ENCODE data around the gene ZNF142.
A peak's percentile ranks its signal among the peaks of the same experiment; 100 is the strongest.

The ZNF142 gene

GRCh38 chr2:218648088-218648786 is 11.2 kb downstream of the ZNF142 start:
- DNase-seq = peak in 30 of 56 donors; percentile 0 to 64 (median 20)

DNA sequence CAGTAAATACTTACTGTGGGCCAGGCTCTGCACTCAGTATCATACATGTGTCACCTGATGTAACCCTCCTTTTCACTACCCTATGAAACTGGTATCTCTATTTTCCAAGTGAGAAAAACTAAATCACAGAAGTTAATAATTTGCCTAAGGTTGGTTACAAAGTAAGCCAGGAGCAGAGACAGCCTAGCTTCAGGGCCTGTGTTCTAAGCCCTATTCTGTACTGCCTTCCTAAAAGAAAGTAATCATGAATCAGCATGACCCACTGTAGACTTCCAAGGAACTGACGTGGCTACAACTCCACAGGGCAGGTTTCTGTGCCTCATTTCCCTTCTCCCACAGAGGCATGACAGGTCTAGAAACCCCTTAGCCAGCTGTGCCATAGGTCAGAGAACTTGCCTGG is 14.3 kb downstream of the ZNF142 start:
- no peak for DNase-seq

- DNase-seq = no peak
These were observed 14.7 kb downstream of the ZNF142 start for GRCh38 chr2:218644721-218645120.

- DNase-seq = no peak
These were observed 15.6 kb downstream of the ZNF142 start for GRCh38 chr2:218643751-218644310.

GRCh38 chr2:218642786-218643185 is 16.6 kb downstream of the ZNF142 start:
- DNase-seq = no peak

GRCh38 chr2:218642121-218642656 is 17.2 kb downstream of the ZNF142 start:
- no peak for DNase-seq

GRCh38 chr2:218638372-218638771 is 21.1 kb downstream of the ZNF142 start:
- no peak for DNase-seq

DNA sequence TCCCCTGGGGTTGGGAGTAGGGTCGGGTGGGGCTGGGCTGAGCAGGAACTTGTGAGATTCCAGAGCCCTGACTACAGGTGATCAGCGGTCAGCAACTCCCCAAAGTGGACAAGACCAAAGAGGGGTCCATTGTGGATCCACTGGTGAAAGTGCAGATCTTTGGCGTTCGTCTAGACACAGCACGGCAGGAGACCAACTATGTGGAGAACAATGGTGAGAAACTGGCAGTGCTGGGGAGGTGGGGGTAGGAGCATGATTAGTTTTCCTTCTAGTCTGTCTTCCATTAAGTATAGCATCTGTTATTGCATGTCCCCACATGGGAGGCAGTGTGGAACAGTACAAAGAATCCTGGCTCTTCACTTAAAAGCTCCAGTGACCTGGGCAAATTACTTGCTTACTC is 23.7 kb downstream of the ZNF142 start:
- DNase-seq = no peak

DNA sequence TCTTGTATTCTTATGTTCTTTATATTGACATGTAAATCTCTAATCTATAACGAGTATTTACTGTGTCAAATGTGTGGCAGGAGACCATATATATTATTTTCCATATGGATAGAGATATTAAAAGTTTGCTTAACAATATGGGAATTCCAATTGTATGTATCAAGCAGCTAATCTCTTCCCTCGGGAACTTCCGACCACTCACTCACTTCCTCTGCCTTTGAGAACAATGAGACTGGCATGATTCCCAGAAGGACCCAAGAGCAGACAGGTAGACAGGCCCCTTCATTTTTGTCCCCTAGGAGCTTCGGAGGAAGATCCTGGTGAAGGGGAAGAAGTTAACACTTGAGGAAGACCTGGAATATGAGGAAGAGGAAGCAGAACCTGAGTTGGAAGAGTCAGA is 27.6 kb downstream of the ZNF142 start:
- no peak for DNase-seq

DNA sequence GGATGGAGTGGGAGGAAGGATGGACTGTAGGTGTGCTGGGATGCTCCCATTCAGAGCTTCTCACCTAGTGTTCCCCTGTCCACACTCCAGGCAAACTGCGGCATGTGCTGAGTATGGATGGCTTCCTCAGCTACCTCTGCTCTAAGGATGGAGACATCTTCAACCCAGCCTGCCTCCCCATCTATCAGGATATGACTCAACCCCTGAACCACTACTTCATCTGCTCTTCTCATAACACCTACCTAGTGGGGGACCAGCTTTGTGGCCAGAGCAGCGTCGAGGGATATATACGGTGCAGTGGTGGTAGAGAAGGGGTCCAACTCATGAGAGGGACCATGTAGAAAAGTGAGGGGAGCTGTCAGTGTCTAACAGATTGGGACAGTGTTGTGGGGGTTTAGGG is 31.5 kb downstream of the ZNF142 start:
- DNase-seq = no peak

DNA sequence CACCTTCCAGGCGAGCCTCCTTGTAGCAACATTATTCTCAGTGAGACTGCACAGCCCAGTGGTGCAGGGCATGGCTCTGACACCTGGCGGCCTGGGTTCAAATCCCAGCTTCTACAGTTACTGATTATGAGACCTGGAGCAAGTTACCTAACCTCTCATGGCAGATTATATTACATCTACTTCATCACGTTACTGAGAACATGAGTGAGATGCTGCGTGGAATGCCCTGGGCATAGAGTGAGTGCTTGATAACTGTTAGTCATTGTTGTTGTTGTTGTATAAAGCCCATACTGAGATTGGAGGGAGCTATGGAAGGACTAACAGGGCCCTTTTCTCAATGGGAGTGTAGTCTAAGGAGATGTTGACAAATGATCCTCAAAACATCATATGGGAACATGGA is 33.1 kb downstream of the ZNF142 start:
- DNase-seq = no peak

- DNase-seq = no peak
These were observed 36.1 kb downstream of the ZNF142 start for GRCh38 chr2:218623366-218623705.

GRCh38 chr2:218622606-218623365 is 36.6 kb downstream of the ZNF142 start:
- DNase-seq = no peak

- DNase-seq = no peak
These were observed 38.4 kb downstream of the ZNF142 start for GRCh38 chr2:218621007-218621406.

- no peak for DNase-seq
These were observed 41.1 kb downstream of the ZNF142 start for GRCh38 chr2:218618102-218618860.

- no peak for DNase-seq
These were observed 43.5 kb downstream of the ZNF142 start for GRCh38 chr2:218615868-218616315.

DNA sequence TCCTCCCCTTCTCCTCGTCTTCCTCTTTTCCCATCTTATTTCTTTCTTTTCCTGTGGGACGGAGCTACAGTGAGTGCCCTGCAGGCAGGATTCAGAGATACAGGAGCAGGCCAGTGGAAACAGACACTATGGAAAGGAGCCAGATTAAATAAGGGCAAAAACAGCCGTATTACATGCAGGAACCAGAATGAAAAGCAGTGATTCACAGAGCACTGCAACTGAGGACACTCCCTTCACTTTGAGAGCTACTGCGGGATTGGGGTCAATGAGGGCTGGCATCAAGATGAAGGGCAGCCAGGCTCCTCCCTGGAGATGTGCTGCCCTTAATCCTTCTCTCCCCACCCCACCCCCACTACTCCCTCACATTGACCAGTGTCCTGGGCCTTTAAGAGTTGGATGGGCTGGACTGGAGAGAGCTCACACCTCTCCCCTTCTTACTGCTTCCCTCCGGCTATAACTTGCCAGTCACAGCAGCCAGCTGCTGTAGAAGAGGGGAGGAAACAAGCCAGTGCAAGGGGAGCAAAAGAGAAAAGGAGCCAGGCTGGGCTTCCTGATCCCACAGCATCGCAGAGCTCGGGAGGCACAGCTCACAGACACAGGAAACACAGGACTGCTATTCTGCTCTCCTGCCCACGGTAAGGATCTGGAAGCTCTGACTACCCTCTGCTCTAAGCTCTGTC is 51.8 kb downstream of the ZNF142 start, which contains the start of gene PLCD4:
Gene PLCD4 (plus strand): TSS at position 464 of the 680 bp plus-strand sequence. CDS start 7,841 bp downstream, outside the sequence.
- DNase-seq = peak in 2 of 56 donors; percentile 1 to 27

GRCh38 chr2:218605432-218605831 is 54.0 kb downstream of the ZNF142 start:
- peak in 3 of 56 donors; percentile 2 to 23 (median 8) for DNase-seq

All from nucleus accumbens (tissue), 56 donors.